Pericardium fibroblast (primary cell): ENCODE measurements around the gene CDC42SE1. TPM values are rescaled to one million over a fixed set of nuclear protein-coding genes. Genes with fewer than 3 reads are reported as not detected.

Source experiments
- total RNA-seq: library from RNA; depleted of rRNA; stranded (reverse); fragments of >200 nt; gene quantifications from 2 replicates; pipeline ENCODE4 v1.2.3, GENCODE V29; 2015

Gene CDC42SE1, protein sequence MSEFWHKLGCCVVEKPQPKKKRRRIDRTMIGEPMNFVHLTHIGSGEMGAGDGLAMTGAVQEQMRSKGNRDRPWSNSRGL
- total RNA-seq: 20.0 and 46.1 TPM in 2 replicates

DNA sequence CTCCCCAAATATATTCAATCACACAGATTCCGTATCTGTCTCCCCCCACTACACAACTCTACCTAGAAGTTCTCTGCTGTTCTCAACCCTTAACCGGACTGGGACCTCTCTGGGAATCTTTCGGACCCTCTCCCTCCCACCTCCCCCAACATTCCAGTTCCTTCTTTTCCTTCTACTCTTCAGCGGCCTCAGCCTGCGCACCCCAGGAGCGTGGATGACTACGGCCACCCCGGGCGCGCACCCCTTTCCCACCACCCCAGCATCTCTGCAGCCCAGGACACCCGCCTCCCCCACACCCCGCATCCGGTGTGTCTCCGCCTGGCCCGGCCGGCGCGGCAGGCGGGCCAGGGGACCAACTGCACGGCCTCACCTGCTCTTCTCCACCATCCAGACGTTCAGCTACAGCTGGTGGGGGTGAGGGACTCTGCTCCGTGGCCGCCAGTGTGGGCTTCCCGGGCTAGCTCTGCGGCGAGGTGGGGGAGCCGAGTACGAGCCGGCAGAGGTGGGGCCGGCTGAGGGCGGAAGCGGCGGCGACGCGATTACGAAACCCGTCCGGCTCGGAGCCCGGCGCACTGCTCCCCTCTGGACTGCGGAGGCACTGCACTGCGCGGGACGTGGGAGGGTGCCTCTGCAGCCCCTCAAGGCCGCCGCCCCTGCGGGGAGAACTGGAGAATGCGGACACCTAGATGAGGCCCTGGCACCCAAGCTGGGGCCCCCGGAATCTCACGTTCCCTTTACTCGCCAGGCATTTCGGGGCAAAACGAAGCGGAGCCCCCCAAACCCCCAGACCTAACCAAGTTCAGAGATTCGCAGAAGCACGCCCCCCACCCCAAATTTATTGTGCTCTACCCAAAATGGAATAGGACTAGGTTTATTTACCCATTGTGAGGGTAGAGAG, at the start of gene CDC42SE1:
Gene CDC42SE1 (minus strand): TSS at position 514 of the 898 bp plus-strand sequence. CDS start 3,892 bp downstream, outside the sequence.

DNA sequence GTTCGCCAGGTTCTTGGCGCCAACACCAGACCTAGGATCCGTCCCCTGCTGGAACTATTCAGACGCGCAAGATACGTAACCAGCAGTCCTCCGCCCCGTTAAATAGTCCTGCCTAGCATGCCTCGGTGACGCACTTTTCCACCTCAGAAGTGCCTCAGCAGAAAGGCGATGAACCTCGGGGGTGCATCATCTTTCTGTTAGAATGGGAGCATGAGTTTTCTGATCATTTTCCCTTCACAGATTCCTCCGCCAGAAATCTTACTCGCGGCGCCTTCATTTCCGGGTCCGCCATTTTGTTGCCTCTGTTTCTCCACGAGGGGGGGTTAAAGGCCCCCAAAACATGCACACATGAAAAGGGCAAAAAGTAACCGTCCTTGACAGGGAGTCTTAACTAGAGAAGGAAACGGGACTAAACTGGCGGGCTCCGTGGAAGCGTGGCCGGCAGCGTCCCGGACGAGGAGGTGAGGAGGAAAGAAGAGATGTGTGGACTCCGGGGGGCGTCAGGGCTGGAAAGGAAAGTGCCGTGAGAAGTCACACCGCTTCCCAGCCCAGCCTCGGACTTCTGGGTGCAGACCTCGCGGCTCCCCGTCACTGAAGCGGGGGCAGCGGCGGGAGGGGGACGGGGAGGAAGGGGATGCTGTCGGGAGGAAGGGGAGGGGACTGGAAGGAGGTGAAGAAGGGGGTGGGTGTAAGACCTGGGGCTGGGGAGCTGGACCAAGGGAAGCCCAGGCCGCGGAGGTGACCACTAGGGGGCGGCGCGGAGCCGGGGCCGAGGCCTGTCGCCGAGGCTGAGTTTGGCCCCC, 11.3 kb upstream of the CDC42SE1 start, which contains the start of gene GABPB2:
Gene GABPB2 (plus strand): TSS at position 288 of the 803 bp plus-strand sequence. CDS start 17,429 bp downstream, outside the sequence.

GRCh38 chr1:151060007-151060656, 710 bp upstream of the CDC42SE1 start, which contains the start of gene MLLT11:
Gene MLLT11, plus strand, starts transcription at chr1:151060397. Its CDS starts 6,828 bp downstream, at chr1:151067225.

DNA sequence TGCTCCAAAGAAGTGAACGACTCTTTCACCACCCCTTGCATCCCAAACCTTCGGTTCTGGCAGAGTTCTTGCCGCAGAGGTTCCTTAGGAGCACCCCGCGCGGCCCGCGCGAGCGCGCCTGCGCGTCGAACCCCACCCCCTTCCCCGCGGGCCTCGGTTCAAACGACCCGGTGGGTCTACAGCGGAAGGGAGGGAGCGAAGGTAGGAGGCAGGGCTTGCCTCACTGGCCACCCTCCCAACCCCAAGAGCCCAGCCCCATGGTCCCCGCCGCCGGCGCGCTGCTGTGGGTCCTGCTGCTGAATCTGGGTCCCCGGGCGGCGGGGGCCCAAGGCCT, 11.9 kb downstream of the CDC42SE1 start, which contains the start of gene C1orf56:
Gene C1orf56 (plus strand): TSS at position 161 of the 334 bp plus-strand sequence. CDS start 97 bp downstream, at position 258.

DNA sequence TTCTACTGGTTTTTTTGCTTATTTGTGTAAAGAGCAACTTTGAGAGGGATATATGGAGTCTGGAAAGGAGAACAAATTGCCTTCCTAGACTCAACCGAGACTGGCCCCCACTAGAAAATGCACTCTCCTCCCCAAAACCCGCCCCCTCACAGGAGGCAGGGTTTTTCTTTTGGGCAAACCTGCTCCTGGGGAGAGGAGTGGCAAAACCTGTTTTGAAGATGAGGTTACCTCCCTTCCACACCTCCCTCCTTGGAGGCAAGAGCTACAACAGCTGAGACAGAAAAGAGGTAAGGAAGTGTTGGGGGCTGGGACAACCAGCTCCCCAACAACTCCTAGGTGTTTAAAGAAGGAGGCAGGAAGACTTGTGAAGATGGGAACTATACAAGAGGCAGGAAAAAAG, 23.1 kb downstream of the CDC42SE1 start, which contains the start of gene BNIPL:
Gene BNIPL (plus strand): TSS at position 231 of the 400 bp plus-strand sequence. CDS start 140 bp downstream, at position 371.

DNA sequence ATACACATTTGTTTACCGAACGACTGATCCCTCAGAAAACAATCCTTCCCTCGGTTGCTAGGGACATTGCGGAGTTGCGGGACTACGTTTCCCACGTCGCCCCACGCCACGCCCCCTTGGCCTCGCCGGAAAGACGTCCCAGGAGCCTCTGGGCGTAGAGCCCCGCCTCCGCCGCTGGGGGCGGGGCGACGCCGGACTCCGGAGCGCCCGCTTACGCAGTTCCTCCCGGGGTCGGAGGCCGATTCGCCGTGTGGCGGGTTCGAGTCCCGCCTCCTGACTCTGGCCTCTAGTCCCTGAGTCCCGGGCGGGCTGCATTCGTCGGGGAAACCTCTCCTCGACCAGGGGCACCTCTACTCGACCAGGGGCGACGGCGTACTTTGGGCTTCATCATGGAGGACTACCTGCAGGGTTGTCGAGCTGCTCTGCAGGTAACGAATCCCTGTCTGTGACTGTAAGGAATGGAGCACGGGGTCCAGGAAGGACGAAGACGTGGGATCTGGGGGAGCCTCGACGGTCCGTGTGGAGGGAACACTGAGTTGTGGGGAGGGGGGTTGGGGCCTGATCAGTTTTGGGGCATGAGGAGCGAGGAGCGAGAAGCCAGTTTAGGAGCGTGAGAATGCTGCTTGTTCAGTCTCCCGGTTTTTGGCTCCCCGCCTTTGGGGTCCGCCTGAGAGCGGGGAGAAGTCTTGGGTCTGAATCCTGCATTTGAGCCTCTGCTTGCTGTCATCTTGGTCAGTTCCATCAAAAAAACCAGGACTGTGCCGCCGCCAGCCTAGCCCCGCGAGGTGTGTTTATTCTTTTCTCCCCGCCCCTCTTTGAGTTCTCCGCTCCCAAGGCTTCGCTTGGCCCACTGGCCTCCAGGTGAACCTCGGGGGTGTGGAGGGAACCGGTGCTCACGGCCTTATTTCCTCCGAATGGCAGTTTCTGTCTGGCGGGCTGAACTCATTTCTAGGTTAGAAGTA, 50.9 kb downstream of the CDC42SE1 start, which contains the start of gene PRUNE1:
Gene PRUNE1 (plus strand): TSS at position 206 of the 962 bp plus-strand sequence. CDS start 184 bp downstream, at position 390.

DNA sequence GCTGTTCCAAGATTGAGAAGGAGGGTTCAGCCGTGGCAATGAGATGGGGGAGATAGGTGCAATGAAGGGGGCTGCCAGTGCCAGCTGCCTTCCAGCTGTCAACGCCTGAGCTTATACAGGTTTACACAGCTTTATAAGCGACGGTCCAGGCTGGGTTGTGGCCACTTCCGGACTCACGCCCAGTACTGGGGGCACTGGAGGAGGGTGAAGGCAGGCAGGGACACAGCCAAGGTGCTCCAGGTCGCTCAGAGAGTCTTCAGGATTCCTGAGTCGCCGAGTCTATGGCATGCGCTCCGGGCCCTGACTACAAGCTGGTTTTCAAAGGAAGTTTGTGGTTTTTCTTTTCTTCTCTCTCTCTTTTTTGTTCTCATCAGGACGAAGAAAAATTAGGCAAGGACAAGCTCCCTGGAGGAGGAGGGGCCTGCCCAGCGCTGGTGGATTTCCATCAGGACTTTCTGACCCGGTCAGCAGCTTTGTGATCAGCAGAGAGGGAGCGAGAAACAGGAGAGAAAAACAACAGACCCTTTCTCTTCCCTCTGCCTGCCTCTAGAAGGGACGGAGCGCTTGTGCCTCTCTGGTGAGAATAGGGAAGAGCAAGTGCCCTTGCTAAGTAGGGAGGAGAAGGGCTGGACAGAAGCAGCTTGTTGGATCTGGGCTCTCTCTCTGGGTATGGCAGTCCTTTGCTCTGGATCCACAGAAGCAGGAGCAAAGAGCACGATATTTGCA, 52.9 kb downstream of the CDC42SE1 start, which contains the start of gene MINDY1:
Gene MINDY1 (minus strand): TSS at position 576 of the 726 bp plus-strand sequence. CDS start 4,285 bp downstream, outside the sequence.

Other genes with a start within 250 kb of the CDC42SE1 start
- gene ARNT, start 183.0 kb downstream of the CDC42SE1 start, total RNA-seq: 27.7 and 30.5 TPM in 2 replicates
- gene CTXND2, start 172.5 kb downstream of the CDC42SE1 start, total RNA-seq: not detected in 2 replicates
- gene SETDB1, start 133.3 kb downstream of the CDC42SE1 start, total RNA-seq: 16.7 and 21.9 TPM in 2 replicates
- 103 and 129 TPM in 2 replicates for gene CERS2, start 84.8 kb downstream of the CDC42SE1 start, total RNA-seq
- gene ANXA9, start 77.3 kb downstream of the CDC42SE1 start, total RNA-seq: 0.26 and 1.2 TPM in 2 replicates
- gene MINDY1, start 52.7 kb downstream of the CDC42SE1 start, total RNA-seq: 6.8 and 9.7 TPM in 2 replicates
- 19.8 and 23.5 TPM in 2 replicates for gene PRUNE1, start 51.2 kb downstream of the CDC42SE1 start, total RNA-seq
- 0.17 TPM in 1 of 2 replicates, not detected in the other for gene BNIPL, start 23.0 kb downstream of the CDC42SE1 start, total RNA-seq
- gene C1orf56, start 11.9 kb downstream of the CDC42SE1 start, total RNA-seq: 2.2 and 7.0 TPM in 2 replicates
- 2.6 TPM in 2 replicates for gene MLLT11, start 775 bp upstream of the CDC42SE1 start, total RNA-seq
- gene GABPB2, start 11.1 kb upstream of the CDC42SE1 start, total RNA-seq: 4.6 and 9.2 TPM in 2 replicates
- 3.2 and 3.7 TPM in 2 replicates for gene SEMA6C, start 87.0 kb upstream of the CDC42SE1 start, total RNA-seq
- gene TNFAIP8L2, start 97.0 kb upstream of the CDC42SE1 start, total RNA-seq: not detected in 2 replicates
- 11.0 and 15.9 TPM in 2 replicates for gene LYSMD1, start 106.3 kb upstream of the CDC42SE1 start, total RNA-seq
- gene SCNM1, start 106.5 kb upstream of the CDC42SE1 start, total RNA-seq: 22.2 and 36.9 TPM in 2 replicates
- not detected in 2 replicates for gene TMOD4, start 116.4 kb upstream of the CDC42SE1 start, total RNA-seq
- 29.2 and 32.4 TPM in 2 replicates for gene VPS72, start 130.6 kb upstream of the CDC42SE1 start, total RNA-seq
- gene PIP5K1A, start 138.9 kb upstream of the CDC42SE1 start, total RNA-seq: 45.9 and 52.9 TPM in 2 replicates
- 119 and 132 TPM in 2 replicates for gene PSMD4, start 195.1 kb upstream of the CDC42SE1 start, total RNA-seq
- gene ZNF687, start 222.7 kb upstream of the CDC42SE1 start, total RNA-seq: 13.2 and 17.6 TPM in 2 replicates